Right lobe of liver (tissue), 6 donors: ENCODE measurements around the gene SLC28A1. TPM values are rescaled to one million over a fixed set of nuclear protein-coding genes. Genes with fewer than 3 reads are reported as not detected.

Source experiments
- ATAC-seq, 4 donors: fragments of 200-7000 bp; cut with Tn5 transposase; one replicate each; pipeline ENCODE4 v1.9.1; 2020; ENCODE audit warnings: mild to moderate bottlenecking in 4 of 4, moderate library complexity in 4 of 4
- DNase-seq, 3 donors: peaks; one replicate each; pipeline ENCODE4 v3.0.0-alpha.2; 2020
- H3K27ac ChIP-seq, 3 donors: fragments of 200-600 bp; one replicate each; pipeline ENCODE4 v1.8.0; 2022
- H3K27me3 ChIP-seq, 2 donors: fragments of 200-600 bp; one replicate each; pipeline ENCODE4 v1.8.0; 2022
- H3K36me3 ChIP-seq, 4 donors: fragments of 200-600 bp; sonication (generic) in 1 of 4; one replicate each; pipeline versions ENCODE4 v1.5.1 to v1.8.0; 2017 to 2022; ENCODE audit warnings: control low read depth in 1 of 4
- H3K4me1 ChIP-seq, 4 donors: fragments of 200-600 bp; sonication (generic) in 1 of 4; one replicate each; pipeline versions ENCODE4 v1.5.1 to v1.8.0; 2017 to 2022; ENCODE audit warnings: control low read depth in 1 of 4
- H3K4me3 ChIP-seq, 3 donors: fragments of 200-600 bp; one replicate each; pipeline ENCODE4 v1.8.0; 2022
- H3K9me3 ChIP-seq, 4 donors: fragments of 200-600 bp; sonication (generic) in 1 of 4; one replicate each; pipeline versions ENCODE4 v1.5.1 to v1.8.0; 2017 to 2022; ENCODE audit warnings: control low read depth in 1 of 4
- CTCF ChIP-seq, 4 donors: fragments of 200-600 bp in 3 of 4; fragments of 450-650 bp in 1 of 4; IDR thresholded peaks; one replicate each; pipeline versions ENCODE4 v1.5.1 to v1.8.0; 2016 to 2022; ENCODE audit warnings: antibody characterized with exemption in 4 of 4, mild to moderate bottlenecking in 2 of 4
- POLR2A ChIP-seq: fragments of 450-650 bp; IDR thresholded peaks from one replicate; pipeline ENCODE4 v1.6.1; 2017; ENCODE audit warnings: antibody characterized with exemption, mild to moderate bottlenecking
- WGBS: methylation state at CpG from one replicate; pipeline ENCODE4 v1.1.6; 2018; ENCODE audit warnings: low coverage, low lambda C conversion rate; ENCODE audit not compliant: insufficient coverage; ENCODE audit errors: missing lambda C conversion rate; 5-methylcytosine and 5-hydroxymethylcytosine counted together
- intact Hi-C, 2 donors: fragments of 100-400 bp; cut with DNase I; formaldehyde crosslinking; loops; one replicate each; pipeline versions ENCODE4 v1.11.2 to v1.14.1; 2022
- long read RNA-seq: library from polyadenylated mRNA; unstranded; transcript quantifications from one replicate; pipeline ENCODE4 v2.0.0, GENCODE V29; 2019
- total RNA-seq, 6 experiments: library from RNA; depleted of rRNA in 2 of 6; stranded (reverse); fragments of >200 nt in 2 of 6; fragmentation: NEBNext Ultra II Directional in 3 of 6; extraction: Animal tissue kit (Norgen Biotek cat#: 25700) in 3 of 6; gene quantifications; one replicate each; pipeline versions ENCODE4 v1.1.0 to v1.2.4, GENCODE V29; 2016 to 2023
- donor health status: DM: no; HTN: yes; CAD: no.
- donor health status: DM: no; HTN: no; CAD: no.
- donor health status: DM: no; HTN: no; CAD: no.
- donor health status: DM: no; HTN: yes; CAD: no.
- donor health status: DM: no; HTN: yes; CAD: no.

The SLC28A1 gene
- total RNA-seq: 10 to 100 TPM; 33.2 to 75.4 (median 49.9) TPM
- long read RNA-seq, partial matches to known transcripts: 1 of 4 reads
- long read RNA-seq, other reads (novel, unspliced or antisense): 1 of 4 reads

- TF ChIP-seq POLR2A (peak; percentile 96), CTCF (IDR thresholded peaks at IDR 0.05) (no peak)
- 18% methylated on average over 2 of the region's 11 CpGs for WGBS
- no peaks in the 10 kb centered on the region for H3K9me3 ChIP-seq
- H3K27ac ChIP-seq: peak within 1 kb of the TSS; percentile 95 to 98 (median 96)
- H3K36me3 ChIP-seq: no peaks in the 10 kb centered on the region
- ATAC-seq (peak; percentile 69 to 87 (median 79)), DNase-seq (peak; percentile 88 to 95 (median 91))
- peak within 1 kb of the TSS; percentile 46 to 67 (median 58) for H3K4me3 ChIP-seq
- H3K4me1 ChIP-seq: peaks cover 0 to 28% (median 10%) of the 10 kb centered on the region in 4 donors
- no peaks in the 10 kb centered on the region for H3K27me3 ChIP-seq
- intact Hi-C loops: loop anchor here in 1 of 2 donors (10.0 kb wide), 1 partner anchor 229 kb away; the partner anchor contains the start of genes NMB and WDR73
Measured at GRCh38 chr15:84883916-84884781, at the start of gene SLC28A1. SLC28A1 (plus strand) TSS chr15:84884662; CDS start chr15:84887761, 3,099 bp downstream.

- WGBS: no CpG with 5 or more reads among the region's 5 CpGs
- H3K9me3 ChIP-seq: no peaks in the 10 kb centered on the region
- no peak overlapping the region for H3K27ac ChIP-seq
- TF ChIP-seq POLR2A (no peak), CTCF (IDR thresholded peaks at IDR 0.05) (no peak)
- no peak overlapping the region for H3K4me3 ChIP-seq
- H3K27me3 ChIP-seq: no peaks in the 10 kb centered on the region
- H3K36me3 ChIP-seq: no peaks in the 10 kb centered on the region
- peaks cover 0 to 30% (median 5%) of the 10 kb centered on the region in 4 donors for H3K4me1 ChIP-seq
- intact Hi-C loops: no loop called here
- peak in 1 of 3 donors; percentile 49 for DNase-seq
- ATAC-seq: peak in 1 of 4 donors; percentile 38
Measured at GRCh38 chr15:84834969-84835368, 49.5 kb upstream of the SLC28A1 start.

- WGBS: 71% methylated on average over 5 of the region's 5 CpGs
- Histone ChIP-seq H3K4me3 (no peak overlapping the region), H3K9me3 (no peaks in the 10 kb centered on the region), H3K4me1 (peaks cover 0 to 38% (median 8%) of the 10 kb centered on the region in 4 donors), H3K36me3 (no peaks in the 10 kb centered on the region), H3K27ac (no peak overlapping the region), H3K27me3 (no peaks in the 10 kb centered on the region)
- ATAC-seq: no peak
- no peak for TF ChIP-seq POLR2A
- no peak for TF ChIP-seq CTCF (IDR thresholded peaks at IDR 0.05)
- intact Hi-C loops: no loop called here
- no peak for DNase-seq
Measured at GRCh38 chr15:84835661-84836337, 48.7 kb upstream of the SLC28A1 start.

GRCh38 chr15:84836844-84837243, 47.6 kb upstream of the SLC28A1 start:
- no peaks in the 10 kb centered on the region for H3K9me3 ChIP-seq
- 91% methylated on average over 1 of the region's 1 CpG for WGBS
- no peaks in the 10 kb centered on the region for H3K27me3 ChIP-seq
- no peak for ATAC-seq
- H3K27ac ChIP-seq: no peak overlapping the region
- no peaks in the 10 kb centered on the region for H3K36me3 ChIP-seq
- intact Hi-C loops: no loop called here
- no peak overlapping the region for H3K4me3 ChIP-seq
- TF ChIP-seq CTCF (IDR thresholded peaks at IDR 0.05) (no peak), POLR2A (no peak)
- H3K4me1 ChIP-seq: peaks cover 0 to 41% (median 11%) of the 10 kb centered on the region in 4 donors
- no peak for DNase-seq
